Measurements from ENCODE around the gene RBMS2.
"Not testable (repeated sequence)": the region's sequence is repeated elsewhere in the genome, so short reads cannot be mapped to it uniquely, and the experiment has no call there.

DNA sequence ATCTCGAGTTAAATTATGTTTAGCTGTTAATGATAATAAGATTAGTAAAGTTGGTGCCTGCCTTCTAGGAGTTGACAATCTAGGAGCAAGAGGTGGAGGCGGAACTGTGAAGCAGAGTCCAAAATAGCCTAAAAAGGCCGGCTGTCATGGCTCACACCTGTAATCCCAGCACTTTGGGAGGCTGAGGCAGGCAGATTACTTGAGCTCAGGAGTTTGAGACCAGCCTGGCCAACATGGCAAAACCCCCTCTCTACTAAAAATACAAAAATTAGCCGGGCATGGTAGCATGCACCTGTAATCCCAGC, 7.7 kb upstream of the RBMS2 start:
- not testable (repeated sequence) for TF ChIP-seq CTCF (IDR thresholded peaks at IDR 0.05; ENCODE audit: poor library complexity); EZH2 (IDR thresholded peaks at IDR 0.05; ENCODE audit: borderline replicate concordance); EZH2phosphoT487 (IDR thresholded peaks at IDR 0.05; ENCODE audit: low read depth, severe bottlenecking, unreplicated experiment)

Measured in hepatocyte (in vitro differentiated cells).